Endothelial cell (in vitro differentiated cells): ENCODE results near the gene HDAC4. TPM values are rescaled to one million over a fixed set of nuclear protein-coding genes. Genes with fewer than 3 reads are reported as not detected.

Experiments used
- DNase-seq: peaks from one replicate; pipeline ENCODE4 v3.0.0; 2021; ENCODE audit warnings: low spot score
- H3K27ac Mint-ChIP-seq: one replicate; pipeline ENCODE4 v1.8.0; 2021; ENCODE audit warnings: mixed read lengths, inconsistent platforms; ENCODE audit not compliant: unreplicated experiment
- H3K27me3 Mint-ChIP-seq: one replicate; pipeline ENCODE4 v1.8.0; 2021; ENCODE audit warnings: mild to moderate bottlenecking, moderate library complexity, mixed read lengths, inconsistent platforms; ENCODE audit not compliant: unreplicated experiment
- H3K36me3 Mint-ChIP-seq: one replicate; pipeline ENCODE4 v1.8.0; 2021; ENCODE audit warnings: mild to moderate bottlenecking, low read depth, mixed read lengths, inconsistent platforms; ENCODE audit not compliant: unreplicated experiment
- H3K4me1 Mint-ChIP-seq: one replicate; pipeline ENCODE4 v1.8.0; 2021; ENCODE audit warnings: mild to moderate bottlenecking, mixed read lengths, inconsistent platforms; ENCODE audit not compliant: unreplicated experiment
- H3K4me3 Mint-ChIP-seq: one replicate; pipeline ENCODE4 v1.8.0; 2021; ENCODE audit warnings: mild to moderate bottlenecking, mixed read lengths, inconsistent platforms; ENCODE audit not compliant: unreplicated experiment
- H3K9me3 Mint-ChIP-seq: one replicate; pipeline ENCODE4 v1.8.0; 2021; ENCODE audit warnings: mixed read lengths, inconsistent platforms; ENCODE audit not compliant: unreplicated experiment
- total RNA-seq: library from RNA; stranded (reverse); fragmentation: NEBNext Ultra II Directional; extraction: Animal tissue kit (Norgen Biotek cat#: 25700); gene quantifications from one replicate; pipeline ENCODE4 v1.2.1, GENCODE V29; 2021; ENCODE audit not compliant: unreplicated experiment
- TF ChIP-seq, protein P1 (sequence below): fragments of 200-600 bp; sonication (generic); IDR thresholded peaks from one replicate; pipeline ENCODE4 v1.5.0; 2021; ENCODE audit warnings: antibody characterized with exemption; ENCODE audit not compliant: unreplicated experiment

Gene HDAC4
- total RNA-seq, 1 donor from 2014 or later: 26.0 TPM

DNA sequence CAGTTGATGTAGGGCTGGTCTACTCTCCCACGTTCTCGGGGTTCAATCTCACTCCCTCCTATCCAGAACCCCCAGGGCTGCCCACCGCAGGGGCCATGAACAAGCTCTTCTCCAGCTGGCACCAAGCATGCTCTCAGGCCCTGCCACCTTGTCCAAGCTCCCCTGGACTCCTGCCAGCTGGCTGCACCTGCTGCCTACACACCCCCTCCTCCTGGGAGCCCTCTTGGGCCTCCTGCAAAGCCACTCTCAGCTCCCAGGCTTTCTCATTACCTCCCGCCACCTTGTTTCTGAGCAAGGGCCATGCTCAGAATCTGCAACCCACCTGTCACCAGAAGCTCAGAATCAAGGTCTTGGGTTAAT lies 56.0 kb downstream of the HDAC4 start:
- Mint-ChIP-seq H3K36me3 (peaks cover 5% of the 10 kb centered on the region), H3K27ac (no peak overlapping the region), H3K4me3 (no peak overlapping the region), H3K4me1 (no peaks in the 10 kb centered on the region), H3K9me3 (no peaks in the 10 kb centered on the region), H3K27me3 (peaks cover 7% of the 10 kb centered on the region)
- TF ChIP-seq, protein P1, sequence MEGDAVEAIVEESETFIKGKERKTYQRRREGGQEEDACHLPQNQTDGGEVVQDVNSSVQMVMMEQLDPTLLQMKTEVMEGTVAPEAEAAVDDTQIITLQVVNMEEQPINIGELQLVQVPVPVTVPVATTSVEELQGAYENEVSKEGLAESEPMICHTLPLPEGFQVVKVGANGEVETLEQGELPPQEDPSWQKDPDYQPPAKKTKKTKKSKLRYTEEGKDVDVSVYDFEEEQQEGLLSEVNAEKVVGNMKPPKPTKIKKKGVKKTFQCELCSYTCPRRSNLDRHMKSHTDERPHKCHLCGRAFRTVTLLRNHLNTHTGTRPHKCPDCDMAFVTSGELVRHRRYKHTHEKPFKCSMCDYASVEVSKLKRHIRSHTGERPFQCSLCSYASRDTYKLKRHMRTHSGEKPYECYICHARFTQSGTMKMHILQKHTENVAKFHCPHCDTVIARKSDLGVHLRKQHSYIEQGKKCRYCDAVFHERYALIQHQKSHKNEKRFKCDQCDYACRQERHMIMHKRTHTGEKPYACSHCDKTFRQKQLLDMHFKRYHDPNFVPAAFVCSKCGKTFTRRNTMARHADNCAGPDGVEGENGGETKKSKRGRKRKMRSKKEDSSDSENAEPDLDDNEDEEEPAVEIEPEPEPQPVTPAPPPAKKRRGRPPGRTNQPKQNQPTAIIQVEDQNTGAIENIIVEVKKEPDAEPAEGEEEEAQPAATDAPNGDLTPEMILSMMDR: no peak
- DNase-seq: no peak

DNA sequence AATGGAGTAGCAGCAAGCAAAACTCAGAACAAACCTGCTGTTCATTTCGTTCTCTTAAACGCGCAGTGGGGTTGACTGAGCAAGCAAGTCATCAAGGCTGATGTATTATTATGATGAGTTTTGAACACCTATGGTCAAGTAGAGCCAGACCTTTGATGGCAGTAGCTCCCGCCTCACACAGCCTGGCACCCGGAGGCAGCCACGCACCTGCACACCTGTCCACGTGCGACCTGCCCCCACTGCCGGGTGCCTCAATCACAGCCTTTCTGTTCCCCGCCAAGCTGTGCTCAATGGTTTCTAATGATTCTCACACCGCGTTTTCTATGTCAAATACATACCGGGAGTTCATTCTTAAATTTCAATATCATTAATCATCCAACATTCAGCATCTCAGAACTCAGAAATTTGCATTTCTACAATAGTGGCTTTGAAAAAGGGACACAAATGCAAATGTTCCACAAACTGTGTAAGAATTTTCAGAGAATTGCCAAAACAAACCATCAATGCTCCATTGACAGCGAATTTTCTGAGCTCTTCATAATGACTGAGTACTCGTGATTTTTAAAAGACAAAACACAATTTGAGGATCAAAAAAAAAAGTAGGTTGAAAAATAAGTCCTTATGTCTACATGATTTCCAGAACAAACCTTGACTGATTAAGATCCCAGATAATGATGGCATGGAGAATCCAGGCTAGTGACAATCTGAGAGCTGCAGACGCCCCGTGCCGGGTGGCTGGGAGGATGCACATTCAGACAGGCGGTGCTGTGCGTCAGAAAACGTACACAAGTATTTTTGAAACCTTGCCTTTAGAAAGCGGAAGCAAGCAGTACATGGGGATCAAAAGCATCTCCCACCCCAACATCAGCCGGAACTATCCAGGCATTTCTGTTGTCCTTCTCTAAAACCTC lies 56.6 kb downstream of the HDAC4 start:
- Mint-ChIP-seq H3K27me3 (peaks cover 5% of the 10 kb centered on the region), H3K9me3 (no peaks in the 10 kb centered on the region), H3K27ac (no peak overlapping the region), H3K4me3 (no peak overlapping the region), H3K36me3 (peaks cover 5% of the 10 kb centered on the region), H3K4me1 (no peaks in the 10 kb centered on the region)
- DNase-seq: no peak
- TF ChIP-seq, protein P1: no peak

DNA sequence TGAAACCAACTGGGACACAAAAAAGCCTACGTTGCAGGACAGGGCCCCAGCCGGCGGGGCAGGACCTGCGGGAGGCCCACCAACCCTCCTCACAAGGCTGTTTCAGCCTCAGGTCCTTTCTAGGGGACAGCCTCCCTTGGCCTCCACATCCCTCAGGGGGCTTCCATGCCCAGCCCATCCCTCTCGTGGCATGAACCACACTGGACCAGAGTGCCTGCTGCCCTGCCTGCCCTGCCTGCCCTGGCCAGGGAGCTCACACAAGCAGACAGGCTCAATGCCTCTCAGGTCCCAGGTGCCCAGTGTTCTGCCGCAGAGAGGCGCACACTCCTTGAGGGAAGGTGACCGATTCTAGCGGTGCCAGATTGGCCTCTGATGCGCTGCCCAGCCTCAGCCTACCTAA lies 57.4 kb downstream of the HDAC4 start:
- H3K27me3 Mint-ChIP-seq: peaks cover 5% of the 10 kb centered on the region
- TF ChIP-seq, protein P1: no peak
- H3K36me3 Mint-ChIP-seq: peaks cover 5% of the 10 kb centered on the region
- H3K27ac Mint-ChIP-seq: no peak overlapping the region
- no peaks in the 10 kb centered on the region for H3K4me1 Mint-ChIP-seq
- H3K9me3 Mint-ChIP-seq: no peaks in the 10 kb centered on the region
- no peak overlapping the region for H3K4me3 Mint-ChIP-seq
- no peak for DNase-seq

DNA sequence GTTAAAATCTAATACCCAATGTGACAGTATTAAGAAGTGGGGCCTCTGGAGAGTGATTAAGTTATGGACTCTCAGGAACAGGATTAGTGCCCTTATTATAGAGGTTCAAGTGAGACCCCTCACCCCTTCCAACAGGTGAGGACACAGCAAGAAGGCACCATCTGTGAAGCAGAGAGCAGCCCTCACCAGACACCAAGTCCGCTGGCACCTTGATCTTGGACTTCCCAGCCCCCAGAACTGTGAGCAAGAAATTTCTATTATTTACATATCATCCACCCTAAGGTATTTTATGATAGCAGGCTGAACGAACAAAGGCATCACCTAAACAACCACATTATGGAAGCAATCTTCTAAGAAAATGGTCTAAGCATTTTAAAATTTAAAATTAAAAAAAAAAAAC lies 59.0 kb downstream of the HDAC4 start:
- Mint-ChIP-seq H3K27me3 (peaks cover 2% of the 10 kb centered on the region), H3K4me3 (no peak overlapping the region), H3K36me3 (peaks cover 5% of the 10 kb centered on the region), H3K4me1 (peaks cover 12% of the 10 kb centered on the region), H3K27ac (no peak overlapping the region), H3K9me3 (no peaks in the 10 kb centered on the region)
- TF ChIP-seq, protein P1: no peak
- no peak for DNase-seq

DNA sequence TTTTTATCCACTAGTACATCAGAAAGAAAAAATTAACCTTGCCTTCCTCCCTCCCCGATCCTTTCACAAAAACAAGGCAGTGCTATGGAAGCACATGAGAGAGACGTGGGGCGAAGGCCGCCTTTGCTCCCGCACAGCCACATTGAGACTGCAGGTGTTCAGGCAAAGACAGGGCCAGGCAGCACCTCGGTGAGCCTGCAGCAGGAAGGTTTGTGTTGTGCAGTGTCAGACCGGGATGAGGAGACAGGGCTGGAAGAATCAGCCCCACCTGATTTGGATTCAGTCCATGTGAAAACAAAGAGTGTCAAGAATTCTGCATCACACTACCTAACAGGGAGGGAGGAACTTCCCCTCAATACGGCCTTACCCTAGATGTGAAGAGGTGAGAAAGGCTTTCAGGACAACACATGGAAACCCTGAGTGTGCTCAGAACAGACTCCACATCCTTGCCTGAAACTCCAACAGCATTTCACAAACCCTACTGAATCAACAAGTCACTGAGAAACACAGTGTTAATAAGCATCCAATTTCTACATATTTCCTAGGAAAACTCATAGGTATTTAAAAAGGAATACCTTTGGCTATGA lies 59.6 kb downstream of the HDAC4 start:
- Mint-ChIP-seq H3K4me3 (no peak overlapping the region), H3K27me3 (peaks cover 2% of the 10 kb centered on the region), H3K4me1 (peaks cover 14% of the 10 kb centered on the region), H3K27ac (no peak overlapping the region), H3K9me3 (no peaks in the 10 kb centered on the region), H3K36me3 (peaks cover 5% of the 10 kb centered on the region)
- TF ChIP-seq, protein P1: no peak
- DNase-seq: no peak
